ENCODE results near the gene AKAP11. TPM values are rescaled to one million over a fixed set of nuclear protein-coding genes. Genes with fewer than 3 reads are reported as not detected.
A peak's percentile ranks its signal among the peaks of the same experiment; 100 is the strongest.

The AKAP11 gene
- total and polyA plus RNA-seq, 2 of the 4 experiments (the other 2 are of a cell fraction): 8.0 to 19.7 TPM

DNA sequence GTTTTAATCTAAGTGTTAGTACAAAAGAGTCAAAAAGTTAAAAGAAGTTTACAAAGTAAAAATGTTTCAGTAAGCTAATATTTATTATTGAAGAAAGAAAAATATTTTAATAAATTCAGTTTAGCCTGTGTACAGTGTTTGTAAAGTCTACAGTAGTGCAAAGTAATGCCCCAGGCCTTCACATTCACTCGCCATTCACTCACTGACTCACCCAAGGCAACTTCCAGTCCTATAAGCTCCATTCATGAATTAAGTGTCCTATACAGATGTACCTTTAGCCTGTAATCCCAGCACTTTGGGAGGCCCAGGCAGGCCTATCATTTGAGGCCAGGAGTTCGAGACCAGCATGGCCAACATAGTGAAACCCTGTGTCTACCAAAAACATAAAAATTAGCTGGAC, 24.1 kb upstream of the AKAP11 start:
- no peak overlapping the region for H3K9ac ChIP-seq (ENCODE audit: low read depth, low read length)
- no peak overlapping the region for H4K5ac ChIP-seq (ENCODE audit: low read depth, low read length)
- TF ChIP-seq, protein P1, sequence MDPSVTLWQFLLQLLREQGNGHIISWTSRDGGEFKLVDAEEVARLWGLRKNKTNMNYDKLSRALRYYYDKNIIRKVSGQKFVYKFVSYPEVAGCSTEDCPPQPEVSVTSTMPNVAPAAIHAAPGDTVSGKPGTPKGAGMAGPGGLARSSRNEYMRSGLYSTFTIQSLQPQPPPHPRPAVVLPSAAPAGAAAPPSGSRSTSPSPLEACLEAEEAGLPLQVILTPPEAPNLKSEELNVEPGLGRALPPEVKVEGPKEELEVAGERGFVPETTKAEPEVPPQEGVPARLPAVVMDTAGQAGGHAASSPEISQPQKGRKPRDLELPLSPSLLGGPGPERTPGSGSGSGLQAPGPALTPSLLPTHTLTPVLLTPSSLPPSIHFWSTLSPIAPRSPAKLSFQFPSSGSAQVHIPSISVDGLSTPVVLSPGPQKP (IDR thresholded peaks at IDR 0.05; ENCODE audit: borderline replicate concordance, low read depth, low read length): no peak
- TF ChIP-seq CEBPB (IDR thresholded peaks at IDR 0.05; ENCODE audit: low read depth, low read length) (no peak), RFX5 (IDR thresholded peaks at IDR 0.05; ENCODE audit: low read depth, low read length) (no peak), MXI1 (IDR thresholded peaks at IDR 0.05; ENCODE audit: borderline replicate concordance, low read depth, low read length) (no peak), NFE2L2 (IDR thresholded peaks at IDR 0.05; ENCODE audit: low read depth, low read length) (no peak), RCOR1 (IDR thresholded peaks at IDR 0.05; ENCODE audit: insufficient replicate concordance, low read length) (no peak), FOS (IDR thresholded peaks at IDR 0.05; ENCODE audit: low read depth, low read length) (no peak), MAFK (IDR thresholded peaks at IDR 0.05; ENCODE audit: low read depth, low read length) (no peak), POLR2A (IDR thresholded peaks at IDR 0.05; ENCODE audit: low read depth, low read length) (no peak), RAD21 (IDR thresholded peaks at IDR 0.05; ENCODE audit: low read length) (no peak), CTCF (conservative IDR thresholded peaks at IDR 0.05; ENCODE audit: low read depth, low read length) (no peak), BHLHE40 (IDR thresholded peaks at IDR 0.05; ENCODE audit: low read depth, low read length) (no peak), SMC3 (IDR thresholded peaks at IDR 0.05; ENCODE audit: low read depth, low read length) (no peak), CHD1 (IDR thresholded peaks at IDR 0.05; ENCODE audit: low read depth, low read length) (no peak), MAZ (IDR thresholded peaks at IDR 0.05; ENCODE audit: borderline replicate concordance, low read depth, low read length) (no peak)
- TF ChIP-seq, protein P2, sequence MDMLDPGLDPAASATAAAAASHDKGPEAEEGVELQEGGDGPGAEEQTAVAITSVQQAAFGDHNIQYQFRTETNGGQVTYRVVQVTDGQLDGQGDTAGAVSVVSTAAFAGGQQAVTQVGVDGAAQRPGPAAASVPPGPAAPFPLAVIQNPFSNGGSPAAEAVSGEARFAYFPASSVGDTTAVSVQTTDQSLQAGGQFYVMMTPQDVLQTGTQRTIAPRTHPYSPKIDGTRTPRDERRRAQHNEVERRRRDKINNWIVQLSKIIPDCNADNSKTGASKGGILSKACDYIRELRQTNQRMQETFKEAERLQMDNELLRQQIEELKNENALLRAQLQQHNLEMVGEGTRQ (IDR thresholded peaks at IDR 0.05; ENCODE audit: low read depth, low read length): no peak
- H2BK15ac ChIP-seq (ENCODE audit: low read depth, low read length): no peak overlapping the region
- dilution Hi-C loops (cut with HindIII; ENCODE audit: low sequenced_read_pairs, unreplicated experiment) (no loop called here), intact Hi-C loops (cut with micrococcal nuclease) (no loop called here), in situ Hi-C loops (cut with MboI; ENCODE audit: low sequenced_read_pairs) (no loop called here)
- 57% methylated on average over 1 of the region's 2 CpGs; no CpG with 5 or more reads in 1 of the 2 experiments for WGBS, 2 experiments (ENCODE audit: extremely low coverage in 2 of 2, insufficient read length in 1 of 2)
- H2BK20ac ChIP-seq (ENCODE audit: low read depth, low read length): no peak overlapping the region
- H3K9me1 ChIP-seq (ENCODE audit: insufficient read depth, low read length): no peaks in the 10 kb centered on the region
- no peaks in the 10 kb centered on the region for H3K4me1 ChIP-seq (ENCODE audit: control insufficient read depth, insufficient read depth, low read length)
- POLR2A ChIA-PET (ENCODE audit: unreplicated experiment): no interaction called here
- no peaks in the 10 kb centered on the region for H3K9me3 ChIP-seq (ENCODE audit: control insufficient read depth, insufficient read depth, low read length)
- no peak overlapping the region for H3K23ac ChIP-seq (ENCODE audit: low read depth, low read length)
- no peaks in the 10 kb centered on the region for H3K27me3 ChIP-seq (ENCODE audit: control insufficient read depth, insufficient read depth, low read length)
- H4K8ac ChIP-seq (ENCODE audit: low read depth in 2 of 2, low read length in 2 of 2): no peak overlapping the region
- no peaks in the 10 kb centered on the region for H3K36me3 ChIP-seq (ENCODE audit: control insufficient read depth, insufficient read depth, low read length)
- DNase-seq: peak; percentile 39
- CTCF ChIA-PET: interaction anchor here (0.8 kb wide), 1 partner anchor 579 kb away, joined by 3 read pairs; no protein-coding TSS in a partner anchor
- H3K18ac ChIP-seq (ENCODE audit: low read depth, low read length): no peak overlapping the region
- H2BK120ac ChIP-seq (ENCODE audit: low read depth, low read length): no peak overlapping the region
- H4K20me1 ChIP-seq (ENCODE audit: insufficient read depth, low read length): no peaks in the 10 kb centered on the region
- no peak overlapping the region for H4K91ac ChIP-seq (ENCODE audit: insufficient read depth, low read depth, low read length)
- H3K14ac ChIP-seq (replicated peaks; ENCODE audit: low read depth, low read length): no peak overlapping the region
- H3K56ac ChIP-seq (ENCODE audit: extremely low read depth, insufficient read depth, low read length): no peak overlapping the region
- H2AFZ ChIP-seq (replicated peaks; ENCODE audit: low read length, poor library complexity): no peak overlapping the region
- no TSS peak for BruUV-seq (replicated peaks)
- no peak overlapping the region for H2BK5ac ChIP-seq (ENCODE audit: low read depth, low read length, poor library complexity, severe bottlenecking)
- ATAC-seq (ENCODE audit: low read depth): peak; percentile 57
- no peak overlapping the region for H3K4ac ChIP-seq (ENCODE audit: low read depth, low read length)
- H3K79me1 ChIP-seq (ENCODE audit: low read depth in 1 of 2, low read length in 2 of 2): no peaks in the 10 kb centered on the region
- H3K27ac ChIP-seq (ENCODE audit: insufficient read depth, low read length): no peak overlapping the region
- no peak overlapping the region for H2AK5ac ChIP-seq (ENCODE audit: low read depth, low read length)
- no peak overlapping the region for H3K4me2 ChIP-seq (ENCODE audit: low read depth, low read length)
- no peak overlapping the region for H3K4me3 ChIP-seq (ENCODE audit: insufficient read depth, low read depth, low read length)
- no peak overlapping the region for H2AK9ac ChIP-seq (replicated peaks; ENCODE audit: low read depth, low read length, poor library complexity)

Measured in IMR-90 (cell line).